ENCODE measurements around the gene CACNG1.

GRCh38 chr17:67055041-67055443, 10.7 kb downstream of the CACNG1 start:
- TF ChIP-seq, protein P1, sequence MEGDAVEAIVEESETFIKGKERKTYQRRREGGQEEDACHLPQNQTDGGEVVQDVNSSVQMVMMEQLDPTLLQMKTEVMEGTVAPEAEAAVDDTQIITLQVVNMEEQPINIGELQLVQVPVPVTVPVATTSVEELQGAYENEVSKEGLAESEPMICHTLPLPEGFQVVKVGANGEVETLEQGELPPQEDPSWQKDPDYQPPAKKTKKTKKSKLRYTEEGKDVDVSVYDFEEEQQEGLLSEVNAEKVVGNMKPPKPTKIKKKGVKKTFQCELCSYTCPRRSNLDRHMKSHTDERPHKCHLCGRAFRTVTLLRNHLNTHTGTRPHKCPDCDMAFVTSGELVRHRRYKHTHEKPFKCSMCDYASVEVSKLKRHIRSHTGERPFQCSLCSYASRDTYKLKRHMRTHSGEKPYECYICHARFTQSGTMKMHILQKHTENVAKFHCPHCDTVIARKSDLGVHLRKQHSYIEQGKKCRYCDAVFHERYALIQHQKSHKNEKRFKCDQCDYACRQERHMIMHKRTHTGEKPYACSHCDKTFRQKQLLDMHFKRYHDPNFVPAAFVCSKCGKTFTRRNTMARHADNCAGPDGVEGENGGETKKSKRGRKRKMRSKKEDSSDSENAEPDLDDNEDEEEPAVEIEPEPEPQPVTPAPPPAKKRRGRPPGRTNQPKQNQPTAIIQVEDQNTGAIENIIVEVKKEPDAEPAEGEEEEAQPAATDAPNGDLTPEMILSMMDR (conservative IDR thresholded peaks at IDR 0.05): no peak
- no peak for TF ChIP-seq ZFX (IDR thresholded peaks at IDR 0.05)

All from C4-2B (cell line).